Colon (tissue), 2 donors: Measurements from ENCODE around the gene MUC2.

Source experiments
- FAIRE-seq: peaks from 2 replicates; lab custom pipeline; 2012; peaks lifted over from hg19 to GRCh38; lab: Jason Lieb, UNC
- donor health status: control.
- donor health status: control.

MUC2 gene

DNA sequence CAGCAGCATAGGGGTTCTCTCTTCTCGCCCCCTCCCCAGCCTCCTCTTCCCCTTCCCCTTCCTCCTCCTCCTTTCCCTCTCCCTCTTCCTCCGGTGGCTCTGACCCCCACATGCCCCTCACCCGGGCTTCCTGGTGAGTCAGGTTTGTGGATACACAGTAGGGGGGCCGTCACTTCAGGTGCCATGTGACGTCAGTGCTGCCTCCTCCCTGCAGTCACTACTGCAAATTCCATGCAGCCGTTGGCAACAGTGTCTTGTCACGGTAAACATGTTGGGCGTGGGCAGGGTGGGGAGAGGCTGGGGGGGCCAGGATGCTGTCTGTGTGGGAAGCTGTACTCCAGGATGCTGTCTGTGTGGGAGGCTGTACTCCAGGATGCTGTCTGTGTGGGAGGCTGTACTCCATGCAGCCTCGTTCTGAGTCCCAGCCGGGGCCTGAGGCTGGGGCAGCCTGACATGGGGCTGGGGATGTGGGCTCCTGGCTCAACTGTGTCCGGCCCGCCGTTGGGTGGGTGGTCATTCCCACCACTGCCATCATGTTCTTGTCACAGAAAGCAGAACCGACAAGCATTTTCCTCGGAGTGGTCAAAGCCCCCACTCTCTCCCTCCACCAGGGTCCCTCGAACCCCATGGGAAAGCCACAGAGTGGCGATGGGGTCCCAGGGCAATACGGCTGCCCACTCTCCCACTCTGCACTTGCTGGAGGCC is 2.4 kb upstream of the MUC2 start:
- no peak for FAIRE-seq

DNA sequence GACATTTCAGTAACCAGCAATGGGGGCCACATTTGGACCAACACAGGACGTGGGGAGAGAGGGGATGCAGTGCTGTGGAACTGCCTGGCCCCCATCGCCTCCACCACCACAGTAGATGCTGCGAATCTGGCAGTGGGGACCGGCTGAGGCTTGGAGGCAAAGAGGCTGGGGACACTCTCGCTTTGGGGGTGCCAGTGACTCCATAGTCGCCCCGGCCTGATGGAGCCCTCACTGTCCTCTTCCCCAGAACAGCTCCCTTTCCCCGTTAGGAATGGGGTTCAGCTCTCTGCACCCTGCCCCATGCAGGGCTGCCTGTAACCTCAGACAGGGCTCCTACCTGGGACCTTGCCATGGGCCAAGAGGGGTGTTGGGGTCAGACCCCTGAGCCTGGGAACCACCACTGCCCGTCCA is 1.8 kb upstream of the MUC2 start:
- FAIRE-seq: no peak

DNA sequence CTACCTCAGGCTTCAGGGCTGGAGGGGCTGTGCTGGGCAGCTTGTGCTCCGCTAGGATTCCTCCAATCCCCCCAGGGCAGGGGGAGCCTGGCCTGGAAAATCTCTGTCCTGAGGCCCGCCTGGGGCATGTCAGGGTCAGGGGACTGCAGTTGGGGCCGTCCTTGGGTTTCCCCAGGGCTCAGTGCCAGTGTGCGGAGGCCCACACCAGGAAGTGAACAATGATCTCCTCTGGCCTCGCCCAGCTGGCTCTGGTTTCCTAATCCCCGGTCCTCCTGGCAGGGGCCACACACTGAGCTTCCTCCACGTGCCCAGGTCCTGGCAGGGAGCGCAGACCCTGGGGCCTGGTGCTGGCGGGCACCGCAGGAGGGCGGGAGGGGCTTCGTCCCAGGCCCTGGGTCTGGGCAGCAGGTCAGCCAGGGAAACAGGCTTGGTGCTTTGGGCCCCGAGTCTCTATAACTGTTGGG is 1.4 kb upstream of the MUC2 start:
- FAIRE-seq: no peak

DNA sequence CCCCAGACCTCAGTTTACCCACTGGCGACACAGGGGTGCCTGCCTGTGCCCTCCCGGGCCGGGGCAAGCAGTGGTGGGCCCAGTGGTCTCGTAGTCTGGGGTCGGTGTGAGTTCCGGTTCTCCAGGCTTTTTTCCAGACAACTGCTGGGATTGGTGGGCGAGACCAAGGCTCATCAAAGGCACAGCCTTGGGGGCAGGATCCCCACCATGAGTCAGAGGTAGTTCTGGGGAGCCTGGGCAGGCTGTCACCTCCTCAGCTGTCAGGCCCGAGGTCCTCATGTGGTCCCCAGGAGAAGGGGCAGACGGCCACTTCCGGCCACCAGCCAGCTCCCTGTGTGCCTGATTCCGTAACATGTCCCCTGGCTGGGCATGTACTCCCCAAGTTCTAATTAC is 827 bp upstream of the MUC2 start:
- FAIRE-seq: no peak

DNA sequence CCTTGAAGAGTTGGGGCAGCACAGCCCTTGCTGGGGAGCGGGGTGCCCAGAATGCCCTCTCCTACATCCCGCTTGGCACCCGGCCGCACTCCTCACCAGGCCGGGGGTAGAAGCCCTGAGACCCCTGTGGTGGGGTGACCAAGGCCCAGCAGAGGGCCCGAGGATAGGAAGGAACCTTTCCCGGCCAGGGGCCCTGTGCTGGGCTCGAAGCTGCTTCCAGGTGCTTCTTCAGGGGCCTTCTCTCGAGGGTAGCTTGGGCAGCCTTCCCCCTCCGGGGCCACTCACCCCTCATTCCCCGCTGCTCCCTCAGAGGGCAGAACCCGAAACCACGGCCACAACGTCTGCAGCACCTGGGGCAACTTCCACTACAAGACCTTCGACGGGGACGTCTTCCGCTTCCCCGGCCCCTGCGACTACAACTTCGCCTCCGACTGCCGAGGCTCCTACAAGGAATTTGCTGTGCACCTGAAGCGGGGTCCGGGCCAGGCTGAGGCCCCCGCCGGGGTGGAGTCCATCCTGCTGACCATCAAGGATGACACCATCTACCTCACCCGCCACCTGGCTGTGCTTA is 752 bp downstream of the MUC2 start:
- no peak for FAIRE-seq

DNA sequence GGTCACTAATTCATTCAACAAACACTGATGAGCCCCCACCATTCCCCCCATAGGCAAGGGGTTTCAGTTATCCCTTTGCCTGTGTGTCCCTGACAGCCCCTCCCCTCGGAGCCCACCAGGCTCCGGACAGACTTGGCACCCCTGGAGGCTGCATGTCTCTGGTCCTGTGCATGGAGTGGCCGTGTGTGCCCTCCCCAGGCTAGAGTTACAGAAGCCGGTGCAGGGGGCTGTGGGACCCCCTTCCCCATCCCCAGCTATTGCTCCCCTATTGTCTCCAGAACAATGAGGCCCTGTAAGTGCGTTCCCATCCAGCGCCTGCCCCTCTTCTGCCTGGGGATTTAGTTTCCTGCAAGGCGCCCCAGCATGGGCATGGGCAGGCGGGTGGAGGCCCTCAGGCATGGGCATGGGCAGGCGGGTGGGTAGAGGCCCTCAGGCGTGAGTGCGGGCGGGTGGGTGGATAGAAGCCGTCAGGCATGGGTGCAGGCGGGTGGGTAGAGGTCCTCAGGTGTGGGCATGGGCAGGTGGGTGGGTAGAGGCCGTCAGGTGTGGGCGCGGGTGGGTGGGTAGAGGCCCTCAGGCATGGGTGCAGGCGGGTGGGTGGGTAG is 1.5 kb downstream of the MUC2 start:
- no peak for FAIRE-seq

DNA sequence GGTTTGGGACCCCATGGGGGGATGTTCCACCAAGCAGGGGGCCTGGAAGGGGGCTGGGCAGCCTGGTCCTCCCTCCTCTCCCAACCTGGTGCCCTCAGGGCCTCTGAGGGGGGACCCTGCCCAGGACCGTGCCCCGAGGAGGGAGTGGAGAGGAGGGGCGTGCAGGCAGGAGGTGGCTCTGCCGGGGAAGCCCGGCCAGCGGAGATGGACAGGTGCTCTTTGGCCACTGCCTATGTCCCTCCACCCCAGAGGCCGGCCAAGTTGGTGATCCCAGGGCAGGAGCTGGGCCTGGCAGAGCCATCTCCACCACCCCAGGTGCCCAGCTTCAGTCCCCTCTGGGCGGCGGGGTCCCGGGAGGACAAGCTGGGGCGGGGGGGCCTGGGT is 2.4 kb downstream of the MUC2 start:
- FAIRE-seq: no peak

DNA sequence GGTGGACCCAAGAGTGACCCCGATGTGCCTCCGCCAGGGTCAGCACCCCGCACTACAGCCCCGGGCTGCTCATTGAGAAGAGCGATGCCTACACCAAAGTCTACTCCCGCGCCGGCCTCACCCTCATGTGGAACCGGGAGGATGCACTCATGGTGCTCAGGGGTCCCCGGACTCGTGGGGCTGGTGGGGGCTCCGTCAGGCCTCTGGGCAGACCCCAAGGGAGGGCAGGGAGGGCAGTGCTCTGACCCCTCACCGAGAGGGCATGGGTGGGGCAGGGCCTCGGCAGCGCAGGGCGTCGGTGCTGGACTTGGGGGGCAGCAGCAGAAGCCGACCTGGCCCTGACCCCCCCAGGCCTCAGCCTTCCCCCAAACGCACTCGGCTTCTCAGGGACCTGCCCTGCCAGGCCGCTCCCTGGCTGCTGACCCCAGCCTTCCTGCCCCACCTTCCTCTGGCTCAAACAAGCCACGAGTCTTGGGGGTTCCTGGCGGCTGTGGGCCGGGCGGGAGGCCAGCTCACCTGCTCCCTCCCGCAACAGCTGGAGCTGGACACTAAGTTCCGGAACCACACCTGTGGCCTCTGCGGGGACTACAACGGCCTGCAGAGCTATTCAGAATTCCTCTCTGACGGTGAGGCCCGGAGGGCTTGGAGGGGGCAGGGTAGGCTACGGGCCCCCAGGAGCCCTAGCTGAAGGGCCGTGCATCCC is 2.9 kb downstream of the MUC2 start:
- no peak for FAIRE-seq

DNA sequence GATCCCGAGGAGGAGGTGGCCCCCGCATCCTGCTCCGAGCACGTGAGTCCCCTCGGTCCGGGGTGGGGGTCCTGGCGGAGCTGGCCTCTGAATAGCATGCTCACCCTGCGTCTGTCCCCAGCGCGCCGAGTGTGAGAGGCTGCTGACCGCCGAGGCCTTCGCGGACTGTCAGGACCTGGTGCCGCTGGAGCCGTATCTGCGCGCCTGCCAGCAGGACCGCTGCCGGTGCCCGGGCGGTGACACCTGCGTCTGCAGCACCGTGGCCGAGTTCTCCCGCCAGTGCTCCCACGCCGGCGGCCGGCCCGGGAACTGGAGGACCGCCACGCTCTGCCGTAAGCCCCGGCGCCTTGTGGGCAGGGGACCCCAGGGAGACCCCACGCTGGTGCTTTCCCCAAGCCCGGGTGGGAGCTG is 3.5 kb downstream of the MUC2 start:
- FAIRE-seq: no peak

DNA sequence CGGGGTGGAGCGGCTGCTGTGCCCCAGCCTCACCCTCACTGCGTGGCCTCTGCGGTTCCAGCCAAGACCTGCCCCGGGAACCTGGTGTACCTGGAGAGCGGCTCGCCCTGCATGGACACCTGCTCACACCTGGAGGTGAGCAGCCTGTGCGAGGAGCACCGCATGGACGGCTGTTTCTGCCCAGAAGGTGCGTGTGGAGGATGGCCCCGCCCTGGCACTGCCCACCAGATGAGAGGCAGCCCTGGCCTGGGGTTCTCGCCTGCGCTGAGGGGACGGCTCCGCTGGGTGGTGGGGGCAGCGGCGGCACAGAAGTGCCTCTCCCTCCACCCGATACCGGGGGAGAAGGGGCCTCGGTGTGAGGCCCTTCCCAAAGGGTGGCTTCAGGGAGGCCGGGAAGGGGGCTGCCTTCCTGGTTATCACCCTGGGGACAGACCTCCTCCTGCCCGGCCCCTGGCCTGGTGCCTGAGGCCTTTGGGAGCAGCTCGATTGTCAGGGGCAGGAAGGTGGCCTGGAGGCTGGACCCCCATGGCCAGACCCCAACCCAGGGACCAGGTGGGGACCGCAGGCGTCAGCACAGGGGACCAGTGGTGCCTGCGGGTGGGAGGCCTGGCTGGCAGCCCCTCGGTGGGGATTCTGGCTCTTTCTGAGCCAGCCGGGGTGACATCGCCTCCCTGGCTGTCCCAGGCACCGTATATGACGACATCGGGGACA is 7.1 kb downstream of the MUC2 start:
- no peak for FAIRE-seq

DNA sequence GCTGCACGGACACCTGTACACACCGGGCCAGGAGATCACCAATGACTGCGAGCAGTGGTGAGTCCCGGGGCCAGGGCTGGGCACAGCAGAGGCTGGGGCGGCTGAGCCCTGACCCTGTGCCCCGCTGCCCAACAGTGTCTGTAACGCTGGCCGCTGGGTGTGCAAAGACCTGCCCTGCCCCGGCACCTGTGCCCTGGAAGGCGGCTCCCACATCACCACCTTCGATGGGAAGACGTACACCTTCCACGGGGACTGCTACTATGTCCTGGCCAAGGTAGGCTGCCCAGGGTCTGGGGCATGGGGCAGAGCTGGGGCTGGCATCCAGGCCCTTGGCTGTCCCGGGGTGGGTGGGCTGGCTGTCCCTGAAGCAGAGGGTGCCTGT is 7.7 kb downstream of the MUC2 start:
- FAIRE-seq: no peak

DNA sequence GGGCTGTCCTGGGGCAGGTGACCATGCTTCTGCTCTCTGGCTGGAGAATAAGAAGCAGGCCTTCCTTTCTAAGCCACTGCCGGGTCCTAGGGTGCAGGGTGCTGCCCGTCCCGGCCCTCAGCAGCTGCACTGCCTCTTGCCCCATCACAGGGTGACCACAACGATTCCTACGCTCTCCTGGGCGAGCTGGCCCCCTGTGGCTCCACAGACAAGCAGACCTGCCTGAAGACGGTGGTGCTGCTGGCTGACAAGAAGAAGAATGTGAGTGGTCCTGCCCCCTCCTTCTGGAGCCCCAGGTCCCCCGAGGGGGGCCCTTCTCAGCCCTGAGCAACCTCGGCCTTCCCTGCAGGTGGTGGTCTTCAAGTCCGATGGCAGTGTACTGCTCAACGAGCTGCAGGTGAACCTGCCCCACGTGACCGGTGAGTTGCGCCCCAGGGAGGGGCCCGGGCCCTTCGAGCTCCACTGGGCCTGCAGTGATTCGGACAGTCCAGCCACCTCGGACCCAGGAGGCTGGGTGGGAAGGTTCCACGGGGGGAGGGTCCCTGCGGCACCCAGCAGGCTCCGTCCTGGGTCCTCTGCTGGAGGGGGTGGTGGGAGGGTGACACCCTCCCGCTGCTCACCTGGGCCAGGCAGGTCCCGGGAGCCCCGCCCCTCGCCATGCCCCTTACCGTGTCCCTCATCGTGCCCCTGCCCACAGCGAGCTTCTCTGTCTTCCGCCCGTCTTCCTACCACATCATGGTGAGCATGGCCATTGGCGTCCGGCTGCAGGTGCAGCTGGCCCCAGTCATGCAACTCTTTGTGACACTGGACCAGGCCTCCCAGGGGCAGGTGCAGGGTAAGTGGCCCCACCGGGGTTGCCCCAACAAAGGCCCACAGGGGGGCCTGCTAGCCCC is 8.3 kb downstream of the MUC2 start:
- no peak for FAIRE-seq

DNA sequence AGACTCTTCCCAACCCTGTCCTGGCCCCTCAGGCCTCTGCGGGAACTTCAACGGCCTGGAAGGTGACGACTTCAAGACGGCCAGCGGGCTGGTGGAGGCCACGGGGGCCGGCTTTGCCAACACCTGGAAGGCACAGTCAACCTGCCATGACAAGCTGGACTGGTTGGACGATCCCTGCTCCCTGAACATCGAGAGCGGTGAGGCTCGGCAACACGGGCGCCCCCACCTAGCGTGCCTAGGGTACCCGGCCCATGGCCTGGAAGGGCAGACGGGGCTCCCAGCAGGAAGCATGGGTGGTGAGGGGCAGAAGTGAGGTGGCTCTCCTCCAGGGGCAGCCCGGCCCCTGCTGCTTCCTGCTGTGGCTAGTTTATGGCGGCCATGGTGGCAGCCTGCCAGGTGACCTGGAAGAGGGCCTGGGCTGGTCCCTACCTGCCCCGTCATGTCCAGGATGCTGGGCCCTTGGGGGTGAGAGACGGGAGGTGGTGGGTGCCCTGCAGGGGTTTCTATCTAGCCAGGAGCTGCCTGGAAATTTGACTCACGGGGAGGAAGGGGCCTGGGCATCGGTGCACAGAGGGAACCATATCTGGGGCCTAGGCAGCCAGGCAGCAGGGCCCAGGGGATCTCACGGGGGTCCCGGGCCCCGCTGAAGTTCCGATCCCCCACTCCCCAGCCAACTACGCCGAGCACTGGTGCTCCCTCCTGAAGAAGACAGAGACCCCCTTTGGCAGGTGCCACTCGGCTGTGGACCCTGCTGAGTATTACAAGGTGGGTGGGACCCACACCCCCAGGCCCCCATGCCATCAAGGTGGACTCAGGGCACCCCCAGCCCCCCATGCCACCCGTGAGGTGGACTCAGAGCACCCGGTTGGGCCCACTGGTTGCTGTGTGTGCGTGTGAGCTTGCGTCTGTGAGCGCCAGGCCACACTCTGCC is 9.2 kb downstream of the MUC2 start:
- no peak for FAIRE-seq

DNA sequence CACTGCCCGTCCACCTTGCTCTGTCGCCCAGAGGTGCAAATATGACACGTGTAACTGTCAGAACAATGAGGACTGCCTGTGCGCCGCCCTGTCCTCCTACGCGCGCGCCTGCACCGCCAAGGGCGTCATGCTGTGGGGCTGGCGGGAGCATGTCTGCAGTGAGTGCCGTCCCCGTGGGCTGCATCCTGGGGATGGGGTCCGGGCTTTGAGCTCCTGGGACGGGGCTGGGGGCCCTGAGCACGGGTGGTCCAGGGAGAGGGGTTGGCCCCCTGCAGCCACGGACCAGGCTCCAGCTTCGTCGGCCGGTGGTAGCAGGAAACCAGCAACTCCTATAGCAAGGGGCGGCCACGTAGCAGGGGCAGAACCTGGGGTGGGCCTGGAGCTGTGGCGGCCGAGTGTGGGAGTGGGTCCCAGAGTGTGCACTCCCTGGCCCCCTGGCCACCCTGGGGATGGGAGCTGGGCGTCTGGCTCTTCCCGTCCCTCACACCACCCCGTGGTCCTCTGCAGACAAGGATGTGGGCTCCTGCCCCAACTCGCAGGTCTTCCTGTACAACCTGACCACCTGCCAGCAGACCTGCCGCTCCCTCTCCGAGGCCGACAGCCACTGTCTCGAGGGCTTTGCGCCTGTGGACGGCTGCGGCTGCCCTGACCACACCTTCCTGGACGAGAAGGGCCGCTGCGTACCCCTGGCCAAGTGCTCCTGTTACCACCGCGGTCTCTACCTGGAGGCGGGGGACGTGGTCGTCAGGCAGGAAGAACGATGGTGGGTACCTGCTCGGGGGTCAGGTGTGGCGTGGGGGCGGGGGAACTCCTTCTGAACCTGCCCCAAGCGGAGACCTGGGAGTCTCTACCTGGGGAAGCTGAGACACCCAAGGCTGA is 10.1 kb downstream of the MUC2 start:
- no peak for FAIRE-seq

DNA sequence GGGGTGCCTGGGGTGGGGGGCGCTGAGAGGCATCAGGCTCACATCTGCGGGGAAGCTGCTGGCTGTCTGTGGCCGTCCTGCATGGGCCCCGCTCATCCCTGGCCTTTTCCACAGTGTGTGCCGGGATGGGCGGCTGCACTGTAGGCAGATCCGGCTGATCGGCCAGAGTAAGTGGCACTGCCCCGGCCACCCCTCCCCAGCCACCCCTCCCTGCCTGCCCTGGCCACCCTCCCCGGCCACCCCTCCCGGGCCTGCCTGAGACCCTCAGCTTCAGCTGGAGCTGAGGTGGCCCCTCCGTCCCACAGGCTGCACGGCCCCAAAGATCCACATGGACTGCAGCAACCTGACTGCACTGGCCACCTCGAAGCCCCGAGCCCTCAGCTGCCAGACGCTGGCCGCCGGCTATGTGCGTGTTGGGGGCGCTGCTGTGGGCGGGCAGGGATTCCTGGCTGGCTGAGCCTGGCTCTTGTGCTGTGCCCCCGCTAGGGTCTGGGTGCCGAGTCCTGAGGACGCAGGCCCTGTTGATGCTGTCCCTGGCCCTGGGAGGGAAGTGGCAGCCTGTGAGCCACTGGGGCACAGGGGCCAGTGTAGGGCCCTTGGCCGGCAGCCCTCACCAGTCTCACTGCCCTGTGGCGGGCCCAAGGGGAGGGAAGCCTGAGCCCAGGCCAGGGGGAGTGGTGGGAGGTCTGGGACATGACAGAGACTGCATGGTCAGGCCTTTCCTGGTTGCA is 10.9 kb downstream of the MUC2 start:
- FAIRE-seq: no peak

DNA sequence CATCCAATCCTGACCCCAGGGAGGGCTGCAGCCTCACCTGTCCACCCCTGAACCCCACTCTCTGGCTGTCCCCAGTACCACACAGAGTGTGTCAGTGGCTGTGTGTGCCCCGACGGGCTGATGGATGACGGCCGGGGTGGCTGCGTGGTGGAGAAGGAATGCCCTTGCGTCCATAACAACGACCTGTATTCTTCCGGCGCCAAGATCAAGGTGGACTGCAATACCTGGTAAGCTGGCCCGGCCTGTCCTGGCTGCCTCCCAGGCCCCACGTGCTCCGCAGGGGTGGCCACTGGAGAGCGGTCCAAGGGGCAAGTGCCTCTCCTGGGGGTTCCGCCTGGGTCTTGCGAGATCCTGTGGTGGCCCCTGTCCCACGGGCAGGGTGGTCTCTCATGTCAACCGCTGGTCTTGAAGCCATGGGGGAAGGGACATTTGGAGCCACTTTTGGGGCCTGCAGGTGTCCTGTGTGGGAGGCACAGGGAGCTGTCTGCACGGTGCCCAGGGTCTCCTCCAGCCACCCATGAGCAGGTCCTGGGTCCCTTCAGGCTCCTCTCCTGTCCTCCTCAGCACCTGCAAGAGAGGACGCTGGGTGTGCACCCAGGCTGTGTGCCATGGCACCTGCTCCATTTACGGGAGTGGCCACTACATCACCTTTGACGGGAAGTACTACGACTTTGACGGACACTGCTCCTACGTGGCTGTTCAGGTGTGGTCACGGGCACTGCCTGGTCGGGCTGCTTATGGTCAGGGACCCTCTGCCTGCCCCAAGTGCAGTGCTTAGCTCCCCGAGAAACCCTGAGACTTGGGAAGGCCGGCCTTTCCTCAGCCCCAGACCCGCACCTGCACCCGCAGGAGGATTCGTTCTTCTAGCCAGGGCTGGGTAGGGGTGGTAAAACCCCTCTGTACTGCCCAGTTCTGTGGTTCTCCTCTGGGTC is 11.8 kb downstream of the MUC2 start:
- FAIRE-seq: no peak

DNA sequence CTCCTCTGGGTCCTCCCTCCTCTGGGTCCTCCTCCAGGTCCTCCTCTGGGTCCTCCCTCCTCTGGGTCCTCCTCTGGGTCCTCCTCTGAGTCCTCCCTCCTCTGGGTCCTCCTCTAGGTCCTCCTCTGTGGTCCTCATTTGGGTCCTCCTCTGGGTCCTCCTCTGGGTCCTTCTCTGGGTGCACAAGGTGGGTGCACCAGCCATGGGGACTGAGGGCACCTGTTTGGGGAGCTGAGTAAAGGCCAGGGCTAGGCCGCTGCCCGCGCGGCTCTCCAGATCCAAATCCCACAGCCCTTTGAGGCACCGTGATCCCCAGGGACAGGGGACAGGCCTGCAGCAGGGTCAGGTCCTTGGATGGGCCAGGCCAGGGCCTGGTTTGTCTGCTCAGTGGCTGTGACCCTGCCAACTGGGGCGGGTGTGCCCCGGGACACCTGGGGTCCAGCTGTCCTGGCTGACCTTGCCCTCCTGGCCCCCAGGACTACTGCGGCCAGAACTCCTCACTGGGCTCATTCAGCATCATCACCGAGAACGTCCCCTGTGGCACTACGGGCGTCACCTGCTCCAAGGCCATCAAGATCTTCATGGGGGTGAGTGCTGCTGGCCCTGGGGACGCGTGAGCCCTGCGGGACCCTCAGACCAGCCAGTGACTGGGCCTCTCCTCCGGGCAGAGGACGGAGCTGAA is 12.7 kb downstream of the MUC2 start:
- FAIRE-seq: no peak
